Measurements from ENCODE around the gene NUMBL. TPM values are rescaled to one million over a fixed set of nuclear protein-coding genes. Genes with fewer than 3 reads are reported as not detected.
A peak's percentile ranks its signal among the peaks of the same experiment; 100 is the strongest.

The NUMBL gene
- total and polyA plus RNA-seq, 11 donors = 7.3 to 29.1 (median 10.6) TPM

GRCh38 chr19:40689339-40690049 is 957 bp downstream of the NUMBL start:
- DNase-seq = peak; percentile 44 to 72 (median 56)

GRCh38 chr19:40688987-40689338 is 1.5 kb downstream of the NUMBL start:
- TF ChIP-seq POLR2A (IDR thresholded peaks at IDR 0.05) (no peak), CTCF (IDR thresholded peaks at IDR 0.05) (no peak)
- Histone ChIP-seq H3K36me3 (peaks cover 0 to 41% (median 25%) of the 10 kb centered on the region in 9 donors), H3K4me3 (peak overlapping the region in 11 of 12 donors; percentile 59 to 93 (median 72)), H3K27ac (peak overlapping the region in 8 of 12 donors; percentile 82 to 94 (median 90)), H3K4me1 (peaks cover 0 to 43% (median 20%) of the 10 kb centered on the region in 12 donors), H3K27me3 (no peaks in the 10 kb centered on the region), H3K9me3 (no peaks in the 10 kb centered on the region)
- intact Hi-C loops (cut with DNase I) = no loop called here
- peak in 1 of 5 donors; percentile 7 for DNase-seq
- 57 to 68% (median 62%) methylated on average over 4 of the region's 4 CpGs for WGBS, 4 donors
- no peak for ATAC-seq

More at GRCh38 chr19:40689339-40690049, 957 bp downstream of the NUMBL start:
- intact Hi-C loops (cut with DNase I) = loop anchor here in 4 of 10 donors (1.0 to 2.0 kb wide), 4 partner anchors 25 to 61 kb away; partner anchors contain the start of genes ACTMAP (in 1 of the 4) and SNRPA (in 1 of the 4)
- Histone ChIP-seq H3K4me3 (peak overlapping the region; percentile 58 to 93 (median 72)), H3K9me3 (no peaks in the 10 kb centered on the region), H3K4me1 (peaks cover 0 to 43% (median 20%) of the 10 kb centered on the region in 12 donors), H3K27ac (peak overlapping the region; percentile 67 to 94 (median 87)), H3K36me3 (peaks cover 0 to 42% (median 26%) of the 10 kb centered on the region in 9 donors), H3K27me3 (no peaks in the 10 kb centered on the region)
- TF ChIP-seq POLR2A (IDR thresholded peaks at IDR 0.05) = no peak
- no peak for TF ChIP-seq CTCF (IDR thresholded peaks at IDR 0.05)
- 36 to 51% (median 47%) methylated on average over 15 to 18 of the region's 18 CpGs for WGBS, 4 donors
- peak in 1 of 4 donors; percentile 1 for ATAC-seq

- TF ChIP-seq CTCF (IDR thresholded peaks at IDR 0.05) (no peak), POLR2A (IDR thresholded peaks at IDR 0.05) (no peak)
- DNase-seq (no peak), ATAC-seq (no peak)
- peak overlapping the region in 9 of 12 donors; percentile 69 to 93 (median 77) for H3K4me3 ChIP-seq
- H3K27me3 ChIP-seq = no peaks in the 10 kb centered on the region
- H3K27ac ChIP-seq = peak overlapping the region in 8 of 12 donors; percentile 6 to 94 (median 62)
- intact Hi-C loops (cut with DNase I) = no loop called here
- H3K9me3 ChIP-seq = no peaks in the 10 kb centered on the region
- H3K36me3 ChIP-seq = peaks cover 0 to 41% (median 20%) of the 10 kb centered on the region in 9 donors
- peaks cover 0 to 44% (median 20%) of the 10 kb centered on the region in 12 donors for H3K4me1 ChIP-seq
- 82 to 100% (median 84%) methylated on average over 1 of the region's 1 CpG for WGBS, 4 donors
These were observed 2.1 kb downstream of the NUMBL start for GRCh38 chr19:40688309-40688708.

GRCh38 chr19:40687525-40688016 is 2.9 kb downstream of the NUMBL start:
- Histone ChIP-seq H3K27me3 (no peaks in the 10 kb centered on the region), H3K4me3 (peak overlapping the region in 6 of 12 donors; percentile 2 to 93 (median 82)), H3K27ac (peak overlapping the region in 9 of 12 donors; percentile 6 to 90 (median 59)), H3K4me1 (peaks cover 0 to 48% (median 20%) of the 10 kb centered on the region in 12 donors), H3K9me3 (no peaks in the 10 kb centered on the region), H3K36me3 (peaks cover 0 to 43% (median 28%) of the 10 kb centered on the region in 9 donors)
- intact Hi-C loops (cut with DNase I) = no loop called here
- ATAC-seq (peak; percentile 24 to 67 (median 44)), DNase-seq (peak; percentile 75 to 88 (median 86))
- WGBS, 4 donors = 46 to 60% (median 54%) methylated on average over 12 of the region's 12 CpGs
- TF ChIP-seq POLR2A (IDR thresholded peaks at IDR 0.05) (peak in 1 of 2 donors; percentile 26), CTCF (IDR thresholded peaks at IDR 0.05) (no peak)

Measured in heart left ventricle (tissue), 16 donors.